Measurements from ENCODE around the gene TMEM74B. TPM values are rescaled to one million over a fixed set of nuclear protein-coding genes. Genes with fewer than 3 reads are reported as not detected.

The TMEM74B gene
- total and polyA plus RNA-seq, 10 of the 15 experiments (the other 5 are each of a cell fraction or from before 2014, with no cell fraction given), result 0.07 TPM; not detected in 9

DNA sequence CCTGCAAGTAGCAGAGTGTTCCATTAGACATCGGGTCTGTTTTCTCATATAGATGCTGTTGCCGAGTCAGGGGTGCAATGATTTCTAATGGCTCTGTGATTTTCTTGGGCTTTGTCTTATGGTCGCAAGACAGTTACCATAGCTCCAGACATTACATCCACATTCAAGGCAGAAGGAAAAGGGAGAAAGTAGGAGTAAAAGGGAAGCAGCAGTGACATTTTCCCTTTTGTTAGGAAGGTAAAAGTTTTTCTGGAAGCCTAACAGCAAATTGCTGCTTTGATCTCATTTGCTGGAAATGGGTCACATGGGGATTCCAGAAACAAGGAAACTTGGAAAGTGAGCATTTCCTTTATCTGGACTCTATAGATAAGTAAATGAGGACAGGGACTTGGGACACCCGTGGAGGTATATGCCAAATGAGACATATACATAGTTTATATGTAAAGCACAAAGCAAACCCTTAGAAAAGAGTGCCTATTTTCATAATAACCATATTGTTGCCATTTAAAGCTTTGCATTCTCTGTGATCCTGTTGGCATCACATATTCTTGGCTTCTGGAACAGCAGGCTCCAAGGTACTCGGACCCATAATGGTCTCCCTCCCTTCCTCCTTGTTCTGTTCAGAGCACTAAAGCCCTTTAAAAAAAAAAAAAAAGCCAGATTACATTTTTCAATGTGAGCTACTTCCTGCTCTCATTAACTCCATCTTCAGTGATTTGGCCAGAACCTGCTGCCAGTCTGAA is 18.2 kb upstream of the TMEM74B start, which contains the start of gene C20orf202:
Gene C20orf202, plus strand, starts transcription at position 693 of the 743 bp plus-strand sequence. CDS start 132 bp downstream, outside the sequence.
- Histone ChIP-seq H3K4me2 (ENCODE audit: control insufficient read depth, insufficient read depth) (no peak within 1 kb of the TSS), H3K9me3 (replicated peaks; ENCODE audit: control insufficient read depth, insufficient read depth, low read length) (no peaks in the 10 kb centered on the region), H3K9ac (ENCODE audit: control insufficient read depth, insufficient read depth, low read length) (no peak within 1 kb of the TSS), H3K4me3 (no peak within 1 kb of the TSS), H3K4me1 (ENCODE audit: control insufficient read depth, insufficient read depth, low read length) (no peaks in the 10 kb centered on the region), H3K27me3 (replicated peaks in 1 of 2; ENCODE audit: control insufficient read depth in 2 of 2, insufficient read depth in 2 of 2, low read length in 1 of 2) (no peaks in the 10 kb centered on the region; a peak in 1 of 4 replicates), H3K27ac (ENCODE audit: control insufficient read depth, insufficient read depth) (no peak within 1 kb of the TSS), H2AFZ (ENCODE audit: control insufficient read depth, low read depth, low read length) (no peak within 1 kb of the TSS), H4K20me1 (ENCODE audit: control insufficient read depth, insufficient read depth) (no peaks in the 10 kb centered on the region), H3K79me2 (ENCODE audit: control insufficient read depth, insufficient read depth, low read length) (no peaks in the 10 kb centered on the region), H3K36me3 (ENCODE audit: control insufficient read depth in 2 of 2, insufficient read depth in 2 of 2, low read length in 1 of 2) (no peaks in the 10 kb centered on the region)
- in situ Hi-C loops (cut with MboI), result no loop called here
- DNase-seq (ENCODE audit: low read depth, low spot score), result no peak
- FAIRE-seq, result no peak
- ChIA-PET SMC1A (ENCODE audit: uncharacterized antibody, unreplicated experiment) (no interaction called here), CTCF (no interaction called here), POLR2A (interaction anchor here (0.6 kb wide), 1 partner anchor 107 kb away, joined by 3 read pairs; no protein-coding TSS in a partner anchor), RAD21 (ENCODE audit: unreplicated experiment) (no interaction called here)
- ATAC-seq, result no peak
- BruUV-seq (replicated peaks), result no TSS peak
- intact Hi-C loops (cut with micrococcal nuclease; ENCODE audit: unreplicated experiment), result no loop called here
- 45% methylated on average over 5 of the region's 5 CpGs for WGBS (ENCODE audit: insufficient coverage, insufficient replicate concordance, low lambda C conversion rate, missing lambda C conversion rate)
- TF ChIP-seq CREB1 (IDR thresholded peaks at IDR 0.05; ENCODE audit: low read depth), result no peak
- no peak for TF ChIP-seq CBX5 (IDR thresholded peaks at IDR 0.05; ENCODE audit: low read depth)
- TF ChIP-seq, protein P1, sequence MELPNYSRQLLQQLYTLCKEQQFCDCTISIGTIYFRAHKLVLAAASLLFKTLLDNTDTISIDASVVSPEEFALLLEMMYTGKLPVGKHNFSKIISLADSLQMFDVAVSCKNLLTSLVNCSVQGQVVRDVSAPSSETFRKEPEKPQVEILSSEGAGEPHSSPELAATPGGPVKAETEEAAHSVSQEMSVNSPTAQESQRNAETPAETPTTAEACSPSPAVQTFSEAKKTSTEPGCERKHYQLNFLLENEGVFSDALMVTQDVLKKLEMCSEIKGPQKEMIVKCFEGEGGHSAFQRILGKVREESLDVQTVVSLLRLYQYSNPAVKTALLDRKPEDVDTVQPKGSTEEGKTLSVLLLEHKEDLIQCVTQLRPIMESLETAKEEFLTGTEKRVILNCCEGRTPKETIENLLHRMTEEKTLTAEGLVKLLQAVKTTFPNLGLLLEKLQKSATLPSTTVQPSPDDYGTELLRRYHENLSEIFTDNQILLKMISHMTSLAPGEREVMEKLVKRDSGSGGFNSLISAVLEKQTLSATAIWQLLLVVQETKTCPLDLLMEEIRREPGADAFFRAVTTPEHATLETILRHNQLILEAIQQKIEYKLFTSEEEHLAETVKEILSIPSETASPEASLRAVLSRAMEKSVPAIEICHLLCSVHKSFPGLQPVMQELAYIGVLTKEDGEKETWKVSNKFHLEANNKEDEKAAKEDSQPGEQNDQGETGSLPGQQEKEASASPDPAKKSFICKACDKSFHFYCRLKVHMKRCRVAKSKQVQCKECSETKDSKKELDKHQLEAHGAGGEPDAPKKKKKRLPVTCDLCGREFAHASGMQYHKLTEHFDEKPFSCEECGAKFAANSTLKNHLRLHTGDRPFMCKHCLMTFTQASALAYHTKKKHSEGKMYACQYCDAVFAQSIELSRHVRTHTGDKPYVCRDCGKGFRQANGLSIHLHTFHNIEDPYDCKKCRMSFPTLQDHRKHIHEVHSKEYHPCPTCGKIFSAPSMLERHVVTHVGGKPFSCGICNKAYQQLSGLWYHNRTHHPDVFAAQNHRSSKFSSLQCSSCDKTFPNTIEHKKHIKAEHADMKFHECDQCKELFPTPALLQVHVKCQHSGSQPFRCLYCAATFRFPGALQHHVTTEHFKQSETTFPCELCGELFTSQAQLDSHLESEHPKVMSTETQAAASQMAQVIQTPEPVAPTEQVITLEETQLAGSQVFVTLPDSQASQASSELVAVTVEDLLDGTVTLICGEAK (IDR thresholded peaks at IDR 0.05; ENCODE audit: borderline replicate concordance), result no peak
- no peak for TF ChIP-seq IKZF1 (conservative IDR thresholded peaks at IDR 0.05)
- TF ChIP-seq SMARCA5 (IDR thresholded peaks at IDR 0.05), result no peak
- no peak for TF ChIP-seq EP300 (IDR thresholded peaks at IDR 0.05; ENCODE audit: borderline replicate concordance in 1 of 2, control insufficient read depth in 1 of 2, low read depth in 2 of 2, low read length in 2 of 2)
- TF ChIP-seq YBX1 (IDR thresholded peaks at IDR 0.05), result no peak
- no peak for TF ChIP-seq MYB (IDR thresholded peaks at IDR 0.05; ENCODE audit: borderline replicate concordance, low read depth, low read length)
- TF ChIP-seq IRF4 (IDR thresholded peaks at IDR 0.05; ENCODE audit: low read depth, low read length), result no peak
- TF ChIP-seq SRF (IDR thresholded peaks at IDR 0.05; ENCODE audit: low read depth in 2 of 2, low read length in 2 of 2), result no peak
- TF ChIP-seq, protein P2, sequence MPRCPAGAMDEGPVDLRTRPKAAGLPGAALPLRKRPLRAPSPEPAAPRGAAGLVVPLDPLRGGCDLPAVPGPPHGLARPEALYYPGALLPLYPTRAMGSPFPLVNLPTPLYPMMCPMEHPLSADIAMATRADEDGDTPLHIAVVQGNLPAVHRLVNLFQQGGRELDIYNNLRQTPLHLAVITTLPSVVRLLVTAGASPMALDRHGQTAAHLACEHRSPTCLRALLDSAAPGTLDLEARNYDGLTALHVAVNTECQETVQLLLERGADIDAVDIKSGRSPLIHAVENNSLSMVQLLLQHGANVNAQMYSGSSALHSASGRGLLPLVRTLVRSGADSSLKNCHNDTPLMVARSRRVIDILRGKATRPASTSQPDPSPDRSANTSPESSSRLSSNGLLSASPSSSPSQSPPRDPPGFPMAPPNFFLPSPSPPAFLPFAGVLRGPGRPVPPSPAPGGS (IDR thresholded peaks at IDR 0.05; ENCODE audit: borderline replicate concordance, insufficient read depth, low read depth, low read length, poor library complexity, severe bottlenecking), result no peak
- TF ChIP-seq ZZZ3 (IDR thresholded peaks at IDR 0.05; ENCODE audit: control insufficient read depth, insufficient read length, low read depth), result no peak
- TF ChIP-seq ASH2L (IDR thresholded peaks at IDR 0.05; ENCODE audit: borderline replicate concordance, low read depth), result no peak
- TF ChIP-seq FOS (IDR thresholded peaks at IDR 0.05; ENCODE audit: borderline replicate concordance, extremely low read depth, insufficient read length), result no peak
- TF ChIP-seq, protein P3, sequence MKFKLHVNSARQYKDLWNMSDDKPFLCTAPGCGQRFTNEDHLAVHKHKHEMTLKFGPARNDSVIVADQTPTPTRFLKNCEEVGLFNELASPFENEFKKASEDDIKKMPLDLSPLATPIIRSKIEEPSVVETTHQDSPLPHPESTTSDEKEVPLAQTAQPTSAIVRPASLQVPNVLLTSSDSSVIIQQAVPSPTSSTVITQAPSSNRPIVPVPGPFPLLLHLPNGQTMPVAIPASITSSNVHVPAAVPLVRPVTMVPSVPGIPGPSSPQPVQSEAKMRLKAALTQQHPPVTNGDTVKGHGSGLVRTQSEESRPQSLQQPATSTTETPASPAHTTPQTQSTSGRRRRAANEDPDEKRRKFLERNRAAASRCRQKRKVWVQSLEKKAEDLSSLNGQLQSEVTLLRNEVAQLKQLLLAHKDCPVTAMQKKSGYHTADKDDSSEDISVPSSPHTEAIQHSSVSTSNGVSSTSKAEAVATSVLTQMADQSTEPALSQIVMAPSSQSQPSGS (IDR thresholded peaks at IDR 0.05; ENCODE audit: low read length), result no peak
- TF ChIP-seq HDGF (IDR thresholded peaks at IDR 0.05), result no peak
- no peak for TF ChIP-seq EGR1 (IDR thresholded peaks at IDR 0.05; ENCODE audit: borderline replicate concordance in 1 of 2, low read depth in 2 of 2, low read length in 2 of 2)
- TF ChIP-seq SUZ12 (IDR thresholded peaks at IDR 0.05; ENCODE audit: unreplicated experiment), result no peak

Data from GM12878 (cell line).